ENCODE data around the gene AKAP6. TPM values are rescaled to one million over a fixed set of nuclear protein-coding genes. Genes with fewer than 3 reads are reported as not detected.

Gene AKAP6
- total and polyA plus RNA-seq, 2 experiments from 2014 or later: 0.38 to 0.42 TPM

DNA sequence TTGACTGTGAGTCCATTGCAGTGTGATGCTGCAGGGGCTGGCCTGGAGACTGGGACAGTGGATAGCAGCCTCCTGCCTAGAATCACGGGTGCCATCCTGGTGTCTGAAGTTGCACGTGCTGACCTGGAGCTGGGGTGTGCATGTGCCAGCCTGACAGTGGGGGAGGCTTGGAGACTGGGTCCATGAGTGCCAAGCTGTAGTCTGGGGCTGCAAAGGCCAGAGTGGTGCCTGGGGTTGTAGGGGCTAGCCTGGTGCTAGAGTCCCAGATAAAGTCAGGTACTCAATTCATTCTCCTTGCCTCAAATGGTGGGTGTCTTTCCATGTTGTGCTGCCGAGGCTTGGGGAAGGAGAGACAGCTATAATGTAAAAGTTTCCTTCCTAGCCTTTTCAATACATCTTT lies 427.7 kb downstream of the AKAP6 start:
- H3K9me2 ChIP-seq (ENCODE audit: insufficient read depth): peaks cover 12% of the 10 kb centered on the region; the same call in 1 of the 2 replicates
- Mint-ChIP-seq H3K4me1 (no peaks in the 10 kb centered on the region), H3K27me3 (ENCODE audit: insufficient read depth, low read depth, poor library complexity) (no peaks in the 10 kb centered on the region), H3K4me3 (no peak overlapping the region), H3K9me3 (peaks cover 7% of the 10 kb centered on the region), H3K36me3 (ENCODE audit: low read depth) (peaks cover 9% of the 10 kb centered on the region; the same call in 1 of the 3 replicates), H3K27ac (no peak overlapping the region)
- TF ChIP-seq NANOG (IDR thresholded peaks at IDR 0.05; ENCODE audit: borderline replicate concordance): no peak
- DNase-seq (ENCODE audit: low spot score) (no peak), ATAC-seq (no peak)
- H3K36me3 ChIP-seq (ENCODE audit: insufficient read depth): no peaks in the 10 kb centered on the region
- no peak overlapping the region for H3K4me2 ChIP-seq
- no peaks in the 10 kb centered on the region for H3K79me2 ChIP-seq (replicated peaks; ENCODE audit: insufficient read depth)
- no peaks in the 10 kb centered on the region for H3K27me3 ChIP-seq (ENCODE audit: insufficient read depth)
- no peaks in the 10 kb centered on the region for H4K20me1 ChIP-seq (replicated peaks; ENCODE audit: insufficient read depth)
- no peak overlapping the region for H3K4me3 ChIP-seq
- H3K4me1 ChIP-seq (ENCODE audit: insufficient read depth): no peaks in the 10 kb centered on the region
- H3F3A ChIP-seq (replicated peaks; ENCODE audit: low read depth): no peaks in the 10 kb centered on the region
- no peak overlapping the region for H2AFZ ChIP-seq
- no peak overlapping the region for H3K27ac ChIP-seq (ENCODE audit: low read depth)

DNA sequence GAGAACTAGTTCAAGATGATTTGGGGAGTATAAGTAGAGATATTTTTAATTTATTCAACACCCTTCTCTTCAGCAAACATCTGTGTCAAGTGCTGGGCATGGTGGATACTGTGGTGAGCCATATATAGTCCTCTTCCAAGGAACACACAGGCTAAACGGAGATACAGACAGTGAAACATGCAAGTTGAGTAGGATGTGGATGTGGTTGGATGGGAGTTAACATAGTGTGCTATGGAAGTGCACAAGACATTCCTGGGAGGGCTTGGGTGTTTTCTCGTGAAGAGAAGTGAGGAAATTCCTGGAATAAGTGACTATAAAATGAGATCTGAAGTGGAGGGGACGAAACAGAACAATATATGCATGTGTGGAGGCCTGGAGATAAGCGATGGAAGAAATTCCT lies 428.5 kb downstream of the AKAP6 start:
- Mint-ChIP-seq H3K27ac (no peak overlapping the region), H3K4me3 (no peak overlapping the region), H3K36me3 (ENCODE audit: low read depth) (peaks cover 9% of the 10 kb centered on the region; the same call in 1 of the 3 replicates), H3K27me3 (ENCODE audit: insufficient read depth, low read depth, poor library complexity) (no peaks in the 10 kb centered on the region), H3K4me1 (no peaks in the 10 kb centered on the region), H3K9me3 (peaks cover 7% of the 10 kb centered on the region)
- H3K4me2 ChIP-seq: no peak overlapping the region
- H3K79me2 ChIP-seq (replicated peaks; ENCODE audit: insufficient read depth): no peaks in the 10 kb centered on the region
- DNase-seq (ENCODE audit: low spot score) (no peak), ATAC-seq (no peak)
- no peaks in the 10 kb centered on the region for H4K20me1 ChIP-seq (replicated peaks; ENCODE audit: insufficient read depth)
- no peak for TF ChIP-seq EZH2phosphoT487 (IDR thresholded peaks at IDR 0.05; ENCODE audit: unreplicated experiment)
- TF ChIP-seq CREB1 (CRISPR knock-in tag; IDR thresholded peaks at IDR 0.05; ENCODE audit: low read depth): no peak
- no peak for TF ChIP-seq JUNB (IDR thresholded peaks at IDR 0.05; ENCODE audit: unreplicated experiment)
- TF ChIP-seq EZH2 (IDR thresholded peaks at IDR 0.05; ENCODE audit: low read depth, unreplicated experiment): no peak
- no peak for TF ChIP-seq ZNF114 (CRISPR knock-in tag; IDR thresholded peaks at IDR 0.05)
- TF ChIP-seq ZNF331 (CRISPR knock-in tag; IDR thresholded peaks at IDR 0.05; ENCODE audit: low read depth): no peak
- TF ChIP-seq, protein P1, sequence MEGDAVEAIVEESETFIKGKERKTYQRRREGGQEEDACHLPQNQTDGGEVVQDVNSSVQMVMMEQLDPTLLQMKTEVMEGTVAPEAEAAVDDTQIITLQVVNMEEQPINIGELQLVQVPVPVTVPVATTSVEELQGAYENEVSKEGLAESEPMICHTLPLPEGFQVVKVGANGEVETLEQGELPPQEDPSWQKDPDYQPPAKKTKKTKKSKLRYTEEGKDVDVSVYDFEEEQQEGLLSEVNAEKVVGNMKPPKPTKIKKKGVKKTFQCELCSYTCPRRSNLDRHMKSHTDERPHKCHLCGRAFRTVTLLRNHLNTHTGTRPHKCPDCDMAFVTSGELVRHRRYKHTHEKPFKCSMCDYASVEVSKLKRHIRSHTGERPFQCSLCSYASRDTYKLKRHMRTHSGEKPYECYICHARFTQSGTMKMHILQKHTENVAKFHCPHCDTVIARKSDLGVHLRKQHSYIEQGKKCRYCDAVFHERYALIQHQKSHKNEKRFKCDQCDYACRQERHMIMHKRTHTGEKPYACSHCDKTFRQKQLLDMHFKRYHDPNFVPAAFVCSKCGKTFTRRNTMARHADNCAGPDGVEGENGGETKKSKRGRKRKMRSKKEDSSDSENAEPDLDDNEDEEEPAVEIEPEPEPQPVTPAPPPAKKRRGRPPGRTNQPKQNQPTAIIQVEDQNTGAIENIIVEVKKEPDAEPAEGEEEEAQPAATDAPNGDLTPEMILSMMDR (conservative IDR thresholded peaks at IDR 0.05; ENCODE audit: low read depth in 2 of 2): no peak
- no peak for TF ChIP-seq POLR2AphosphoS5 (IDR thresholded peaks at IDR 0.05; ENCODE audit: low read depth)
- no peaks in the 10 kb centered on the region for H3K27me3 ChIP-seq (ENCODE audit: insufficient read depth)
- H3F3A ChIP-seq (replicated peaks; ENCODE audit: low read depth): no peaks in the 10 kb centered on the region
- no peaks in the 10 kb centered on the region for H3K4me1 ChIP-seq (ENCODE audit: insufficient read depth)
- H3K36me3 ChIP-seq (ENCODE audit: insufficient read depth): no peaks in the 10 kb centered on the region
- H3K27ac ChIP-seq (ENCODE audit: low read depth): no peak overlapping the region
- no peak overlapping the region for H3K4me3 ChIP-seq
- peaks cover 12% of the 10 kb centered on the region; the same call in 1 of the 2 replicates for H3K9me2 ChIP-seq (ENCODE audit: insufficient read depth)
- H2AFZ ChIP-seq: no peak overlapping the region

DNA sequence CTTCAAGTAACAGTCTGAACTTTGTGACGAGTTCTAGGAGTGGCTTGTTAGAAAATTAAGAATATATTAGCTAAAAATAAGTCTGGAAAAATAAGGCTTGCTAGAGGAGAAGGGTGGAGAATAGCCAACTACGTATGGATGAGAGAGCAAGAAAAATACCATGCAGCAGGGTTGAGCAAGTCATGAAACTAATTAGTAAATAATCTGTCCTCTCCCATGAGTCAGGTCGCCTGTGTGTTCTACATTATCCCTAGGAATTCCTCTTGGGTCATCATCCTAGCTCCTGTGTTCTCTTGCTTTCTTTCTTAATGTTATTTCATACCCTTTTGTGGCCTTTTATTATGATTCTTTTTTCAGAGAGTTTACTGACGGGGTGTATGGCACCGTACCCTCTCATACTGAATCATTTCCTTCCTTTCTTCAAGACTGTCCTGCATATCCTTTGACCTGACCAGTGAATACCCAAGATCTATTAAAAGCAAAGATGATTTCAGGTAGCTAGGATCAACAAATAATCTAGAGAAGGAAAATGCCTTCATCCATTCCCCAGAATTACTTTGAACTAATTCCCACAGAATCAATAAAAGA lies 432.4 kb downstream of the AKAP6 start:
- no peaks in the 10 kb centered on the region for H3K36me3 ChIP-seq (ENCODE audit: insufficient read depth)
- ATAC-seq (no peak), DNase-seq (ENCODE audit: low spot score) (no peak)
- H3K4me2 ChIP-seq: no peak overlapping the region
- no peaks in the 10 kb centered on the region for H4K20me1 ChIP-seq (replicated peaks; ENCODE audit: insufficient read depth)
- no peaks in the 10 kb centered on the region for H3K4me1 ChIP-seq (ENCODE audit: insufficient read depth)
- H3K4me3 Mint-ChIP-seq: no peak overlapping the region
- no peaks in the 10 kb centered on the region for H3K79me2 ChIP-seq (replicated peaks; ENCODE audit: insufficient read depth)
- TF ChIP-seq NANOG (IDR thresholded peaks at IDR 0.05; ENCODE audit: borderline replicate concordance) (no peak), ZNF114 (CRISPR knock-in tag; IDR thresholded peaks at IDR 0.05) (no peak), EZH2 (IDR thresholded peaks at IDR 0.05; ENCODE audit: low read depth, unreplicated experiment) (no peak), ZNF331 (CRISPR knock-in tag; IDR thresholded peaks at IDR 0.05; ENCODE audit: low read depth) (no peak)
- TF ChIP-seq, protein P2, sequence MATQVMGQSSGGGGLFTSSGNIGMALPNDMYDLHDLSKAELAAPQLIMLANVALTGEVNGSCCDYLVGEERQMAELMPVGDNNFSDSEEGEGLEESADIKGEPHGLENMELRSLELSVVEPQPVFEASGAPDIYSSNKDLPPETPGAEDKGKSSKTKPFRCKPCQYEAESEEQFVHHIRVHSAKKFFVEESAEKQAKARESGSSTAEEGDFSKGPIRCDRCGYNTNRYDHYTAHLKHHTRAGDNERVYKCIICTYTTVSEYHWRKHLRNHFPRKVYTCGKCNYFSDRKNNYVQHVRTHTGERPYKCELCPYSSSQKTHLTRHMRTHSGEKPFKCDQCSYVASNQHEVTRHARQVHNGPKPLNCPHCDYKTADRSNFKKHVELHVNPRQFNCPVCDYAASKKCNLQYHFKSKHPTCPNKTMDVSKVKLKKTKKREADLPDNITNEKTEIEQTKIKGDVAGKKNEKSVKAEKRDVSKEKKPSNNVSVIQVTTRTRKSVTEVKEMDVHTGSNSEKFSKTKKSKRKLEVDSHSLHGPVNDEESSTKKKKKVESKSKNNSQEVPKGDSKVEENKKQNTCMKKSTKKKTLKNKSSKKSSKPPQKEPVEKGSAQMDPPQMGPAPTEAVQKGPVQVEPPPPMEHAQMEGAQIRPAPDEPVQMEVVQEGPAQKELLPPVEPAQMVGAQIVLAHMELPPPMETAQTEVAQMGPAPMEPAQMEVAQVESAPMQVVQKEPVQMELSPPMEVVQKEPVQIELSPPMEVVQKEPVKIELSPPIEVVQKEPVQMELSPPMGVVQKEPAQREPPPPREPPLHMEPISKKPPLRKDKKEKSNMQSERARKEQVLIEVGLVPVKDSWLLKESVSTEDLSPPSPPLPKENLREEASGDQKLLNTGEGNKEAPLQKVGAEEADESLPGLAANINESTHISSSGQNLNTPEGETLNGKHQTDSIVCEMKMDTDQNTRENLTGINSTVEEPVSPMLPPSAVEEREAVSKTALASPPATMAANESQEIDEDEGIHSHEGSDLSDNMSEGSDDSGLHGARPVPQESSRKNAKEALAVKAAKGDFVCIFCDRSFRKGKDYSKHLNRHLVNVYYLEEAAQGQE (IDR thresholded peaks at IDR 0.05; ENCODE audit: unreplicated experiment): no peak
- no peaks in the 10 kb centered on the region for H3K4me1 Mint-ChIP-seq
- no peak overlapping the region for H3K27ac Mint-ChIP-seq
- no peak overlapping the region for H3K27ac ChIP-seq (ENCODE audit: low read depth)
- H3K9me2 ChIP-seq (ENCODE audit: insufficient read depth): 0 out of 2 replicates have a peak, but pooled peaks cover 8% of the 10 kb centered on the region
- H3K36me3 Mint-ChIP-seq (ENCODE audit: low read depth): no peaks in the 10 kb centered on the region
- no peaks in the 10 kb centered on the region for H3K27me3 Mint-ChIP-seq (ENCODE audit: insufficient read depth, low read depth, poor library complexity)
- no peak overlapping the region for H3K4me3 ChIP-seq
- H3K27me3 ChIP-seq (ENCODE audit: insufficient read depth): no peaks in the 10 kb centered on the region
- H3F3A ChIP-seq (replicated peaks; ENCODE audit: low read depth): no peaks in the 10 kb centered on the region
- no peak overlapping the region for H2AFZ ChIP-seq
- no peaks in the 10 kb centered on the region for H3K9me3 Mint-ChIP-seq

All from GM23338 (cell line).